HepG2 (cell line): ENCODE measurements around the gene TTC6. TPM values are rescaled to one million over a fixed set of nuclear protein-coding genes. Genes with fewer than 3 reads are reported as not detected.

Experiments
- CHD4 ChIP-seq: fragments of 200-600 bp; sonication (generic); IDR thresholded peaks from 2 replicates; pipeline ENCODE4 v1.7.0; 2017; ENCODE audit warnings: mild to moderate bottlenecking, low read length, borderline replicate concordance
- FOXC1 ChIP-seq: sonication (generic); formaldehyde crosslinking; IDR thresholded peaks from 2 replicates; pipeline ENCODE4 v1.8.0; 2022; ENCODE audit warnings: mild to moderate bottlenecking, missing genetic modification reagents, borderline replicate concordance
- GATAD1 ChIP-seq: IDR thresholded peaks from 2 replicates; pipeline ENCODE4 v1.6.1; 2016; ENCODE audit warnings: missing genetic modification reagents, missing compliant biosample characterization
- HOXD1 ChIP-seq: sonication (generic); formaldehyde crosslinking; IDR thresholded peaks from 2 replicates; pipeline ENCODE4 v1.5.0; 2020; ENCODE audit warnings: missing genetic modification reagents
- MEIS1 ChIP-seq: sonication (generic); formaldehyde crosslinking; IDR thresholded peaks from 2 replicates; pipeline ENCODE4 v1.9.0; 2021; ENCODE audit warnings: mild to moderate bottlenecking, missing genetic modification reagents, moderate library complexity, borderline replicate concordance
- NCOA2 ChIP-seq: sonication (generic); formaldehyde crosslinking; IDR thresholded peaks from 2 replicates; pipeline ENCODE4 v1.8.0; 2022; ENCODE audit warnings: inconsistent platforms
- NR2F2 ChIP-seq: IDR thresholded peaks from 2 replicates; pipeline ENCODE4 v1.6.1; 2012; ENCODE audit warnings: low read depth, inconsistent platforms, borderline replicate concordance
- SP140L ChIP-seq: sonication (generic); formaldehyde crosslinking; IDR thresholded peaks from 2 replicates; pipeline ENCODE4 v1.4.0; 2020; ENCODE audit warnings: missing genetic modification reagents, borderline replicate concordance
- TAF1 ChIP-seq: sonication (generic); formaldehyde crosslinking; IDR thresholded peaks from 2 replicates; pipeline ENCODE4 v1.4.0; 2020; ENCODE audit warnings: missing genetic modification reagents
- TEAD3 ChIP-seq: optimal IDR thresholded peaks from 2 replicates; pipeline ENCODE3; 2016; ENCODE audit warnings: borderline replicate concordance
- ZFP1 ChIP-seq: IDR thresholded peaks from 2 replicates; pipeline ENCODE4 v1.6.1; 2016
- ZFP36L1 ChIP-seq: sonication (generic); formaldehyde crosslinking; IDR thresholded peaks from 2 replicates; pipeline ENCODE4 v1.8.0; 2022; ENCODE audit warnings: mild to moderate bottlenecking, missing genetic modification reagents, moderate library complexity
- ZFP41 ChIP-seq: sonication (generic); formaldehyde crosslinking; IDR thresholded peaks from 2 replicates; pipeline ENCODE4 v1.4.0; 2020; ENCODE audit warnings: mild to moderate bottlenecking, missing genetic modification reagents, borderline replicate concordance
- ZMAT3 ChIP-seq: sonication (generic); formaldehyde crosslinking; conservative IDR thresholded peaks from 2 replicates; pipeline ENCODE4 v1.7.0; 2021; ENCODE audit warnings: missing genetic modification reagents
- ZNF138 ChIP-seq: sonication (generic); formaldehyde crosslinking; IDR thresholded peaks from 2 replicates; pipeline ENCODE4 v1.5.0; 2020; ENCODE audit warnings: mild to moderate bottlenecking, low read depth, missing genetic modification reagents
- ZNF264 ChIP-seq: sonication (generic); formaldehyde crosslinking; IDR thresholded peaks from 2 replicates; pipeline ENCODE4 v1.4.0; 2020; ENCODE audit warnings: missing genetic modification reagents
- ZNF30 ChIP-seq: sonication (generic); formaldehyde crosslinking; IDR thresholded peaks from 2 replicates; pipeline ENCODE4 v1.5.0; 2020; ENCODE audit warnings: mild to moderate bottlenecking, missing genetic modification reagents
- ZNF432 ChIP-seq: sonication (generic); formaldehyde crosslinking; IDR thresholded peaks from 2 replicates; pipeline ENCODE4 v1.5.0; 2020; ENCODE audit warnings: missing genetic modification reagents, mild to moderate bottlenecking, borderline replicate concordance
- ZNF44 ChIP-seq: sonication (generic); formaldehyde crosslinking; IDR thresholded peaks from 2 replicates; pipeline ENCODE4 v1.5.1; 2020; ENCODE audit warnings: mild to moderate bottlenecking, missing genetic modification reagents
- ZNF569 ChIP-seq: sonication (generic); formaldehyde crosslinking; IDR thresholded peaks from 2 replicates; pipeline ENCODE4 v1.5.0; 2020; ENCODE audit warnings: mild to moderate bottlenecking, missing genetic modification reagents, moderate library complexity, borderline replicate concordance
- ZNF629 ChIP-seq: sonication (generic); formaldehyde crosslinking; conservative IDR thresholded peaks from 2 replicates; pipeline ENCODE4 v1.5.0; 2020; ENCODE audit warnings: missing genetic modification reagents
- polyA plus RNA-seq, 8 experiments: library from polyadenylated mRNA; depleted of rRNA in 3 of 8; stranded (reverse) in 7 of 8; unstranded in 1 of 8; fragments of >200 nt; fragmentation: Illumina TruSeq in 4 of 8; extraction: Trizol in 4 of 8; gene quantifications; 2 replicates each; pipeline versions ENCODE4 v1.2.1 to v1.2.3, GENCODE V29; 2011 to 2016; ENCODE audit warnings: low read depth in 4 of 8, missing spikeins in 1 of 8, mixed read lengths in 1 of 8; ENCODE audit not compliant: insufficient read depth in 1 of 8
- total RNA-seq, 5 experiments: library from RNA; depleted of rRNA; stranded (reverse); fragments of >200 nt; fragmentation: Illumina TruSeq; extraction: Trizol; gene quantifications; 2 replicates each; pipeline ENCODE4 v1.2.3, GENCODE V29; 2016; ENCODE audit warnings: low read depth in 1 of 5
- TF ChIP-seq, protein P1 (sequence below): sonication (generic); formaldehyde crosslinking; IDR thresholded peaks from 2 replicates; pipeline ENCODE4 v1.4.0; 2020; ENCODE audit warnings: missing genetic modification reagents, mild to moderate bottlenecking, borderline replicate concordance
- TF ChIP-seq, protein P2 (sequence below): sonication (generic); formaldehyde crosslinking; IDR thresholded peaks from 2 replicates; pipeline ENCODE4 v1.4.0; 2020; ENCODE audit warnings: missing genetic modification reagents
- TF ChIP-seq, protein P3 (sequence below): sonication (generic); formaldehyde crosslinking; conservative IDR thresholded peaks from 2 replicates; pipeline ENCODE4 v1.4.0; 2020; ENCODE audit warnings: missing genetic modification reagents
- TF ChIP-seq, protein P4 (sequence below): sonication (generic); formaldehyde crosslinking; IDR thresholded peaks from 2 replicates; pipeline ENCODE4 v1.8.0; 2022; ENCODE audit warnings: missing genetic modification reagents, mild to moderate bottlenecking, borderline replicate concordance

TTC6 gene
- total and polyA plus RNA-seq, 2 of the 13 experiments (the other 11 are each of a cell fraction or from before 2014, with no cell fraction given), result 9.3 to 27.4 TPM

DNA sequence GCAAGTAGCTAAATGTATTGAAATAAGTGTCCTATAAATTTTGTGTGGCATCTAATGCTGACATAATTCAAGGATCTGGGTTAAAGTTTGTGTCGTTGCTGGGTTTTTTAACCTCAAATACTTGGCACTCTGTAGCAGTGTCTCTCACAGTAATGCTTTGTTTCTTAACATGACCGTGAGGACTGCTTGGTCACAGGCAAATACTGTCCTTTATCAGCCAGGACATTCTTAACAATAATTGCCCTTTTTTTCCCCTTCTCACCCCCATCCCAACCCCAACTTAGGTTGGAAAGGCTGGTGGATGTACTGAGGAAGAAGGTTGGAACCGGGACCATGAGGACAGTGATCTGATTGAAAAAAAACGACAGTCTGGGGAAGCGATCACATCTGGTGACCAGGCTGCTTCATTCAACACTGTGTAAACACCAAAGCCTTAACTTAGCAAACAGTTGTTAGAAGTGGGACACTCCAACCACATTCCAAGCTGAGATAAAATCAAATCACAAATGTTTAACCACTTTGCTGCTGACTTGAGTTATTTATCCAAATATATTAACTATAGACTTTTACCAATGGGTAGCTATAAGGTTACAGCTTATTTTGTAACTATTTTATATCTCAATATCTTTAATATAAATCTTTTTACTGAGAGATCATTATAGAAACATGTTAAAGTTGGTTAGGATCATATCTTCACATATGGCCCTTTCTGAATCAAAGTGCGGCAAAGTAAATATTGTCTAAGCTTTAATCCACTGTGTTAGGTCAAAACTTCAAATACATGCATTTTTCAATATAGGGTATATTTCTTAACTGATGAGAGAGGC, 48.6 kb upstream of the TTC6 start (continued):
- TF ChIP-seq, protein P1, sequence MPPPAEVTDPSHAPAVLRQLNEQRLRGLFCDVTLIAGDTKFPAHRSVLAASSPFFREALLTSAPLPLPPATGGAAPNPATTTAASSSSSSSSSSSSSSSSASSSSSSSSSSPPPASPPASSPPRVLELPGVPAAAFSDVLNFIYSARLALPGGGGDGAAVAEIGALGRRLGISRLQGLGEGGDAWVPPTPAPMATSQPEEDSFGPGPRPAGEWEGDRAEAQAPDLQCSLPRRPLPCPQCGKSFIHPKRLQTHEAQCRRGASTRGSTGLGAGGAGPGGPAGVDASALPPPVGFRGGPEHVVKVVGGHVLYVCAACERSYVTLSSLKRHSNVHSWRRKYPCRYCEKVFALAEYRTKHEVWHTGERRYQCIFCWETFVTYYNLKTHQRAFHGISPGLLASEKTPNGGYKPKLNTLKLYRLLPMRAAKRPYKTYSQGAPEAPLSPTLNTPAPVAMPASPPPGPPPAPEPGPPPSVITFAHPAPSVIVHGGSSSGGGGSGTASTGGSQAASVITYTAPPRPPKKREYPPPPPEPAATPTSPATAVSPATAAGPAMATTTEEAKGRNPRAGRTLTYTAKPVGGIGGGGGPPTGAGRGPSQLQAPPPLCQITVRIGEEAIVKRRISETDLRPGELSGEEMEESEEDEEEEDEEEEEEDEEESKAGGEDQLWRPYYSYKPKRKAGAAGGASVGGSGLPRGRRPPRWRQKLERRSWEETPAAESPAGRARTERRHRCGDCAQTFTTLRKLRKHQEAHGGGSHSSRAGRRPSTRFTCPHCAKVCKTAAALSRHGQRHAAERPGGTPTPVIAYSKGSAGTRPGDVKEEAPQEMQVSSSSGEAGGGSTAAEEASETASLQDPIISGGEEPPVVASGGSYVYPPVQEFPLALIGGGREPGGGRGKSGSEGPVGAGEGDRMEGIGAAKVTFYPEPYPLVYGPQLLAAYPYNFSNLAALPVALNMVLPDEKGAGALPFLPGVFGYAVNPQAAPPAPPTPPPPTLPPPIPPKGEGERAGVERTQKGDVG (CRISPR knock-in tag), result no peak
- TF ChIP-seq MEIS1 (CRISPR knock-in tag) (no peak), ZNF138 (no peak), TEAD3 (CRISPR knock-in tag) (peak; percentile 100), FOXC1 (no peak; the same call in 1 of the 2 replicates), SP140L (CRISPR knock-in tag) (0 out of 2 replicates have a peak, but pooled peaks have one; percentile 94), GATAD1 (CRISPR knock-in tag) (peak; percentile 80), ZFP1 (CRISPR knock-in tag) (peak; percentile 97), ZMAT3 (CRISPR knock-in tag) (peak; percentile 96; the same call in 1 of the 2 replicates), CHD4 (peak; percentile 97), ZNF44 (CRISPR knock-in tag) (0 out of 2 replicates have a peak, but pooled peaks have one; percentile 78), ZFP36L1 (no peak), ZNF432 (CRISPR knock-in tag) (no peak), ZFP41 (CRISPR knock-in tag) (no peak), ZNF30 (no peak), ZNF569 (CRISPR knock-in tag) (no peak; the same call in 1 of the 2 replicates), ZNF264 (CRISPR knock-in tag) (peak; percentile 99), NR2F2 (peak; percentile 95), HOXD1 (CRISPR knock-in tag) (peak; percentile 98), NCOA2 (CRISPR knock-in tag) (peak; percentile 99), TAF1 (CRISPR knock-in tag) (no peak; the same call in 1 of the 2 replicates), ZNF629 (peak; percentile 79)
- TF ChIP-seq, protein P2, sequence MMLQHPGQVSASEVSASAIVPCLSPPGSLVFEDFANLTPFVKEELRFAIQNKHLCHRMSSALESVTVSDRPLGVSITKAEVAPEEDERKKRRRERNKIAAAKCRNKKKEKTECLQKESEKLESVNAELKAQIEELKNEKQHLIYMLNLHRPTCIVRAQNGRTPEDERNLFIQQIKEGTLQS, result no peak; the same call in 1 of the 2 replicates
- TF ChIP-seq, protein P3, sequence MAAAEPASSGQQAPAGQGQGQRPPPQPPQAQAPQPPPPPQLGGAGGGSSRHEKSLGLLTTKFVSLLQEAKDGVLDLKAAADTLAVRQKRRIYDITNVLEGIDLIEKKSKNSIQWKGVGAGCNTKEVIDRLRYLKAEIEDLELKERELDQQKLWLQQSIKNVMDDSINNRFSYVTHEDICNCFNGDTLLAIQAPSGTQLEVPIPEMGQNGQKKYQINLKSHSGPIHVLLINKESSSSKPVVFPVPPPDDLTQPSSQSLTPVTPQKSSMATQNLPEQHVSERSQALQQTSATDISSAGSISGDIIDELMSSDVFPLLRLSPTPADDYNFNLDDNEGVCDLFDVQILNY (CRISPR knock-in tag), result no peak
- TF ChIP-seq, protein P4, sequence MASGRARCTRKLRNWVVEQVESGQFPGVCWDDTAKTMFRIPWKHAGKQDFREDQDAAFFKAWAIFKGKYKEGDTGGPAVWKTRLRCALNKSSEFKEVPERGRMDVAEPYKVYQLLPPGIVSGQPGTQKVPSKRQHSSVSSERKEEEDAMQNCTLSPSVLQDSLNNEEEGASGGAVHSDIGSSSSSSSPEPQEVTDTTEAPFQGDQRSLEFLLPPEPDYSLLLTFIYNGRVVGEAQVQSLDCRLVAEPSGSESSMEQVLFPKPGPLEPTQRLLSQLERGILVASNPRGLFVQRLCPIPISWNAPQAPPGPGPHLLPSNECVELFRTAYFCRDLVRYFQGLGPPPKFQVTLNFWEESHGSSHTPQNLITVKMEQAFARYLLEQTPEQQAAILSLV (CRISPR knock-in tag), result no peak
